ENCODE measurements around the gene ROBO3.

ROBO3 gene

DNA sequence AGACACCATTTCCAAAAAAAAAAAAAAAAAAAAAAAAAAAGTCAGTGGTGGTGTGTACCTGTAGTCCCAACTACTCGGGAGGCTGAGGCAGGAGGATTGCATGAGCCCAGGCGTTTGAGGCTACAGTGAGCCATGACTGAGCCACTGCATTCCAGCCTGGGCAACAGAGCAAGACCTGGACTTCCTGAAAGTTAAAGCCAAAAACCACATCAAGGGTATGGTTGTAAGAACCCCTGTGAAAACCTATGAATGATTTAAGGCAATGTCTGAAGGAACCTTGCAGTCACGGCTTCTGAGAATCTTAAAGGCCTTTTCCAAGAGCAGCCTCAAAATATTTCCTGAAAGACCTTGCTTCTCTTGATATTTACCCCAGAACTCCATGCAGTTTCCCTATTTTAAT, 34.5 kb upstream of the ROBO3 start:
- no peak for DNase-seq (ENCODE audit: insufficient read length, low spot score)
- TF ChIP-seq, protein P1, sequence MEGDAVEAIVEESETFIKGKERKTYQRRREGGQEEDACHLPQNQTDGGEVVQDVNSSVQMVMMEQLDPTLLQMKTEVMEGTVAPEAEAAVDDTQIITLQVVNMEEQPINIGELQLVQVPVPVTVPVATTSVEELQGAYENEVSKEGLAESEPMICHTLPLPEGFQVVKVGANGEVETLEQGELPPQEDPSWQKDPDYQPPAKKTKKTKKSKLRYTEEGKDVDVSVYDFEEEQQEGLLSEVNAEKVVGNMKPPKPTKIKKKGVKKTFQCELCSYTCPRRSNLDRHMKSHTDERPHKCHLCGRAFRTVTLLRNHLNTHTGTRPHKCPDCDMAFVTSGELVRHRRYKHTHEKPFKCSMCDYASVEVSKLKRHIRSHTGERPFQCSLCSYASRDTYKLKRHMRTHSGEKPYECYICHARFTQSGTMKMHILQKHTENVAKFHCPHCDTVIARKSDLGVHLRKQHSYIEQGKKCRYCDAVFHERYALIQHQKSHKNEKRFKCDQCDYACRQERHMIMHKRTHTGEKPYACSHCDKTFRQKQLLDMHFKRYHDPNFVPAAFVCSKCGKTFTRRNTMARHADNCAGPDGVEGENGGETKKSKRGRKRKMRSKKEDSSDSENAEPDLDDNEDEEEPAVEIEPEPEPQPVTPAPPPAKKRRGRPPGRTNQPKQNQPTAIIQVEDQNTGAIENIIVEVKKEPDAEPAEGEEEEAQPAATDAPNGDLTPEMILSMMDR (IDR thresholded peaks at IDR 0.05; ENCODE audit: insufficient read depth, missing control alignments), result no peak
- no peak for FAIRE-seq

DNA sequence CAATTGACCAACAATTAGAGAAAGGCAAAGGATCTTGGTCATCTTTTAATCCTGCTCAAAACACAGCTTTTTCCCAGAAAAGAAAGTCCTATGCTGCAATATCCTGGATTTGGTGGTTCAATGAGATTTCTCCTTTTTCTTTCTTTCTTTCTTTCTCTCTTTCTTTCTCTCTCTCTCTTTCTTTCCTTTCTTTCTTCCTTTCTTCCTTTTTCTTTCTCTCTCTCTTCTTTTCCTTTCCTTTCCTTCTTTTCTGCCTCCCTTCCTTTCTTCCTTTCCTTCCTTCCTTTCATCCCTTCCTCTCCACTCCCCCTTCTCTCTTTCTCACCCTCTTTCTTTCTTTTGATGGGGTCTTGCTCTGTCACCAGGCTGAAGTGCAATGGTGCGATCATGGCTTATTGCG, 33.3 kb upstream of the ROBO3 start:
- FAIRE-seq (no peak), DNase-seq (ENCODE audit: insufficient read length, low spot score) (no peak)
- TF ChIP-seq, protein P1 (IDR thresholded peaks at IDR 0.05; ENCODE audit: insufficient read depth, missing control alignments), result no peak

DNA sequence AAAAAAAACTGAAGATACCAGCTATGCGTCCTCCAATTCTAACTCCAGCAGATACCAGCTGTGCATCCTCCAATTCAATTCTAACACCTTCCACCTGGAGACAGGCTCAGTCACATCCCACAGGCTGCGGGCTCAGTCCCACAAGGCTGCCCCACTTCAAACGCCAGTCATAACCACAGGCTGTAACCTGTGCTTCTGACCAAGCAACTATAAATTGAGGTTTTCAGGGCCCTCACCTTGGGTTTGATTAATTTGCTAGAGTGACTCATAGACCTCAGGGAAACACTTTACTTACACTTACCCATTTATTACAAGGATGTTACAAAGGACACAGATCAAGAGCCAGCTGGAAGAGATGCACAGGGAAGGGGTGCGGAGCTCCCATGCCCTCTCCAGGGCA, 32.7 kb upstream of the ROBO3 start:
- TF ChIP-seq, protein P1 (IDR thresholded peaks at IDR 0.05; ENCODE audit: insufficient read depth, missing control alignments), result no peak
- DNase-seq (ENCODE audit: insufficient read length, low spot score), result no peak
- no peak for FAIRE-seq

DNA sequence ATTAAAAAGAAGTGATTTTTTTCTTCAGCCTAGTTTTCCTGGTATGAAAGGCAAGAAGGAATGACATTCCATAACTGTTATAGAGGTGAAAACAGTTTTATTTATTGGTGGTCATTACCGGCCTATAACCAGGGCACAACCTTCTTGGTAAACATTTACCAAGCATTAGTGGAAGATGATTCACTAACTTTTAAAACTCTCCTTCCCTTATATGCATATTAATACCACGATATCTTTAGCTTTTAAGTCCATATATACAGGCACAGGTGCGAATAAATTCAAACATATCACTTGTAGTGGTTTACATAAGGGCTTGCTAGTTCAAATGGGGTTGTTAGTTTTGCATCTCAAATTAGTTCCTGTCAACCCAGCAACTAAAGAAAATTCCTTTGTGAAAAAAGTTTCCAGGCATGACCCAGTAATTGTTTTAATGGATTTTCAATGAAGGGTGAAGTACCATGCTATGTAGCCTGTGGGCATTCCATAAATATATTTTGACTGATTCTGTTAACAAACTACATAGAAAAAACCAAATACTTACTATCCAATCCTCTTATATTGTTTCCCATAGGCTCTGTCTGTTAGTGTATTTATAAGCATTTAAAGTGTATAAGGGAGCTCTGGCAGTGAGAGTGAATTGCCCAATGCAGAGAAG, 30.6 kb upstream of the ROBO3 start:
- FAIRE-seq, result no peak
- TF ChIP-seq, protein P1 (IDR thresholded peaks at IDR 0.05; ENCODE audit: insufficient read depth, missing control alignments), result no peak
- DNase-seq (ENCODE audit: insufficient read length, low spot score), result no peak

DNA sequence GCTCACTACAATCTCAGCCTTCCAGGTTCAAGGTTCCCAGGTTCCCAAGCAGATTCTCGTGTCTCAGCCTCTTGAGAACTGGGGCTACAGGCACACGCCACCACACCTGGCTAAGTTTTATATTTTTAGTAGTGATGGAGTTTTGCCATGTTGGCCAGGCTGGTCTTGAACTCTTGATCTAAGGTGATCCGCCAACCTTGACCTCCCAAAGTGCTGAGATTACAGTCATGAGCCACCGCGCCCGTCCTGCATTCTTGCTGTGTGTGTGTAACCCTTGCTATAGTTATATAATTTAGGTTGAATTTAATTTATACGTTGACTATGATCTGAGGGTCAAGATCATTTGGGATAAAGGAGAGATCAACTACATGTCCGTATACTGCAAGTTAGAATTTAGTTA, 29.3 kb upstream of the ROBO3 start:
- no peak for DNase-seq (ENCODE audit: insufficient read length, low spot score)
- no peak for FAIRE-seq
- TF ChIP-seq, protein P1 (IDR thresholded peaks at IDR 0.05; ENCODE audit: insufficient read depth, missing control alignments), result no peak

DNA sequence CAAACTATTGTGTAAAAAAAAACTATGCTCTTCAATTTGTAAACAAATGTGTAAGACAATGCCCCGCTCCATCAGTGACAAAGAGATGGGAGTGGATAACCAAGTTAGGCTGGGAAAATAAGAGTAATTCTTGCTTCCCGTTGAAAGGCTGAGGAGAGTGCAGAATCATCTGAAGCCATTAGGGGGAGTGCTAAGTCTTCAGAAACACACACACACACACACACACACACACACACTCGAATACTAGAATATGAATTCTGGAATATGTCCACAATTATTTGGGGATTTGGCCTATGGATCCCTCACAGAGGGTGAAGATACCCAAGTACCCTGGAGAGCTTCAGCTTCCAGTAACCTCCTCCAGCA, 27.8 kb upstream of the ROBO3 start:
- no peak for FAIRE-seq
- TF ChIP-seq, protein P1 (IDR thresholded peaks at IDR 0.05; ENCODE audit: insufficient read depth, missing control alignments), result peak; percentile 69
- DNase-seq (ENCODE audit: insufficient read length, low spot score), result peak; percentile 39

DNA sequence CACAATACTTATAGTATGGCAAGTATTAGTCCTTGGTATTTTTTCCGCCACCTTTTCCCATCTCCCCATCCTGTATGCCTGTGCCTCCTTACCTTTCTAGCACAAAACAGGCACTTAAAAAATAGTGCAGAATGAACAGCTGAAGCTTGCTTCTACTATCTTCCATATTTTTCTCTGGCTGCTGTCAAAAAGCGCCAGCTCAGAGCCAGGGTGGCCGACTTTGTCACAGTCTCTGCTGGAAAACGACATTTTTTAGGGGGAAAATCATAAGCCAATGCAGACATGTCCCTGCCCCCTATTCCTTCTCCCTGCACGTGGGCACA, 26.5 kb upstream of the ROBO3 start:
- TF ChIP-seq, protein P1 (IDR thresholded peaks at IDR 0.05; ENCODE audit: insufficient read depth, missing control alignments), result no peak
- FAIRE-seq (no peak), DNase-seq (ENCODE audit: insufficient read length, low spot score) (no peak)

All from D721Med (cell line).